ENCODE results near the gene DNAH9. TPM values are rescaled to one million over a fixed set of nuclear protein-coding genes. Genes with fewer than 3 reads are reported as not detected.

Gene DNAH9
- polyA plus RNA-seq, 6 donors from 2014 or later: not detected

DNA sequence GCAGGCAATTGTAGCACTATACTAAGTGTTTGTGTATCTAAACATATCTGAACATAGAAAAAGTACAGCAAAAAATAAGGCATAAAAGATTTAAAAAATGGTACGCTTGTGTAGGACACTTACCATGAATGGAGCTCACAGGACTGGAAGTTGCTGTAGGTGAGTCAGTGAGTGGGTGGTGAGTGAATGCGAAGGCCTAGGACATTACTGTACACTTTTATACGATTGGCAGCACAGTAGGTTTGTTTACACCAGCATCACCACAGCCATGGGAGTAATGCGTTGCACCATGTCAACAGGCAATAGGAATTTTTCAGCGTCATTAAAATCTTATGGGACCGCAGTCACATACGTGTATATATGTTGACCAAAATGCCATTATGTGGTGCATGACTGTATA, 45.6 kb downstream of the DNAH9 start:
- Mint-ChIP-seq H3K4me1 (peaks cover 0 to 2% (median 0%) of the 10 kb centered on the region in 3 donors), H3K9me3 (peaks cover 0 to 3% (median 2%) of the 10 kb centered on the region in 7 donors), H3K36me3 (no peaks in the 10 kb centered on the region), H3K27ac (no peak overlapping the region), H3K27me3 (peaks cover 0 to 5% (median 0%) of the 10 kb centered on the region in 3 donors), H3K4me3 (no peak overlapping the region)
- DNase-seq (no peak), ATAC-seq (ENCODE audit: low read depth in 2 of 2) (no peak)

DNA sequence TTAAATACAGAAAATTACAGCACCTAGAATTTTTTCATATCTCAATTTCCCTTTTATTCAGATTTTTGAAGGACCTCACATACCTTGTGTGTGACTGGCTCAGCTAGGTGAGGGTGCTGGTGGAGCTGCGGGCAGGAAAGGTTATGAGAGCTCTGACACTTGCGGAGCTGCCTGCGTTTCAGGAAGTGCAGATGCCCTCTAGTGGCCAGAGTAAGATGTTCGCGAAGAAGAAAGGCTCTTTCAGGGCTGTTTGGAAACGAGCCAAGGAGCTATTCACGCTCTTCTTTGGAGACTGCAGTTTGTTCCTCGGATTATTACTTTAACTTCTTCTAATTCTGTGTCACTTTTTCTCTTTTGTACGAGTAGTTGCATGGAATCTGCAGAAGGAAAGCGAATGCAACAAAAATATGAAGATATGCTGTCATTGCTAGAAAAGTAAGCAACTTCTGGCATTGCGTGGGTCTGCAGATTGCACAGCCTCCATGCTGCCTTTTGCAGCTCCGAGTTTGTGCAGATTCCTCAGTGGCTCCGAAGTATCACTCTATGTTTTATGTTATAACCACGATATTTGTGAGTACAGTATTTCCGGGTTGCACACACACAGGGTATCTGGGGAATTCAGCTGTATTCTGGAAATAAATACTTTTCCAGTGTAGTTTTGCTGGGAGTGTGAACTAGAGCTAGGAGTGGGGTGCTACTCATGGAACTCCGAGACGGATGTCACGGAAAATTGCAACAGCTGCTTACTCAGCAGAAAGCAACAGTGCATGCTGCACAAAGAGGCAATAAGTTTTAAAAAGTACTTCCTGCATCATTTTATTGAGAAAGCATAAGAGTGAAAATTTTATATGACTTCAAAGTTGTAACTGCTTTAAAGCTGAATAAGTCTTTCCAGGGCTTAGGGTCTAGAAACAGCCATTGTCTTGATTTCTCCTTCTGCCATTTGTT, 46.3 kb downstream of the DNAH9 start:
- no peak overlapping the region for H3K27ac Mint-ChIP-seq
- no peak overlapping the region for H3K4me3 Mint-ChIP-seq
- H3K36me3 Mint-ChIP-seq: no peaks in the 10 kb centered on the region
- ATAC-seq (ENCODE audit: low read depth in 2 of 2): no peak
- peaks cover 0 to 2% (median 0%) of the 10 kb centered on the region in 3 donors for H3K4me1 Mint-ChIP-seq
- peak; percentile 9 for DNase-seq
- peaks cover 0 to 3% (median 0%) of the 10 kb centered on the region in 7 donors for H3K9me3 Mint-ChIP-seq
- peaks cover 0 to 5% (median 0%) of the 10 kb centered on the region in 3 donors for H3K27me3 Mint-ChIP-seq

DNA sequence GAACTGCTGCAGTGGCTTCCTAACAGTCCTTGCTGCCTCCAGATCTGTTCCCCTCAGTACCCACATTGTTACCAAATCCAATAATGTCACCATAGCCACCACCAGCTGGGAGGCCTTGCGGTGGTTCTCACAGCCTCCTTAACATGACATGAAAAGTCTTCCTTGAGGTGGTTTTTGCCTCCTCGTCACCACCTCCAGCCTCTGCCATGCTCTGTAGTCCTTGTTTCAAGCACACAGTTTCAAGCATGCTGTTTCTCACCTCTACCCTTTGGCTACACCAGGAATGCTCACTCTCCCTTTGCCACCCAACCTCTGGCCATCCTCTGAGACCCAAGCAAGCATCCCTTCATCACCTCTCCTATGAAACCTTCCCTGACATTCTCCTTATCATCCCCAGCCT, 47.2 kb downstream of the DNAH9 start:
- Mint-ChIP-seq H3K36me3 (no peaks in the 10 kb centered on the region), H3K27ac (peak overlapping the region in 1 of 6 donors; percentile 88), H3K4me3 (no peak overlapping the region), H3K27me3 (peaks cover 0 to 5% (median 0%) of the 10 kb centered on the region in 3 donors), H3K9me3 (peaks cover 0 to 1% (median 0%) of the 10 kb centered on the region in 7 donors), H3K4me1 (peaks cover 0 to 2% (median 0%) of the 10 kb centered on the region in 3 donors)
- no peak for ATAC-seq (ENCODE audit: low read depth in 2 of 2)
- DNase-seq: no peak

DNA sequence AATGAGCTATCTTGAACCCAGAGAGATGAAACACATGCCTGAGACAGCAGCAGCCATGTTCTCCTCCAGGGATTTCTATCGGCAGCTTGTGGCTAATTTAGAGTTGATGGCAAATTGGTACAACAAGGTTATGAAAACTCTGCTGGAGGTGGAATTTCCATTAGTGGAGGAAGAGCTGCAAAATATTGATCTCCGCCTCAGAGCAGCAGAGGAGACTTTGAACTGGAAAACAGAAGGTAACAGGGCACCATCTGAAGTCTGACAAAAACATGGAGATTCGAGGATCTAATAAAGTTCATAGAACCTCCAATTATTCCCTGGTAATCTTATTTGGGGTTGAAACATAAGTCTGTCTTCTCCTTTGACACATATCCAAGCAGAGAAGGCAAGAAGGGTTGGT, 52.8 kb downstream of the DNAH9 start:
- no peak for ATAC-seq (ENCODE audit: low read depth in 2 of 2)
- no peaks in the 10 kb centered on the region for H3K36me3 Mint-ChIP-seq
- DNase-seq: no peak
- H3K9me3 Mint-ChIP-seq: peaks cover 0 to 4% (median 0%) of the 10 kb centered on the region in 7 donors
- no peaks in the 10 kb centered on the region for H3K4me1 Mint-ChIP-seq
- no peaks in the 10 kb centered on the region for H3K27me3 Mint-ChIP-seq
- no peak overlapping the region for H3K27ac Mint-ChIP-seq
- H3K4me3 Mint-ChIP-seq: no peak overlapping the region

- DNase-seq: no peak
- Mint-ChIP-seq H3K4me1 (no peaks in the 10 kb centered on the region), H3K4me3 (no peak overlapping the region), H3K27ac (no peak overlapping the region), H3K9me3 (peaks cover 0 to 10% (median 5%) of the 10 kb centered on the region in 7 donors), H3K36me3 (peaks cover 0 to 2% of the 10 kb centered on the region in 2 donors), H3K27me3 (no peaks in the 10 kb centered on the region)
- ATAC-seq (ENCODE audit: low read depth in 2 of 2): no peak
Measured at GRCh38 chr17:11668618-11669017, 70.3 kb downstream of the DNAH9 start.

DNA sequence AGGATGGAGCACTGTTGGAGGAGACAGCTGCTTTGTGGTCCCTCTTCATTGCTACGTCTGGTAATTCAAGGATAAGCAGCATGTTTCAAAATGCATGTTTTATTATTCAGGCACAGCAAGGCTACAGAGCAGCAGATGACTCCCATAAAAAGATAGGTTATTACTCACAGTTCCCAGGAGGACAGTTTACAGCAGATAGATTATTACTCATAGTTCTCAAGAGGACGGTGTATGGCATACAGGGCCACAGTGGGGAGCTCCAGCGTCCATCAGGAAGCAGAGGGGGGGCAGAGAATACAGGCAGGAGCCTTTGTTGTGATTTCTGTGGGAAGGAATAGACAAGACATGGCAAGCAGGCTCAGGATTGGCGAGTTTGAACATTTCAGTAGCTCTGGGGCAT, 72.9 kb downstream of the DNAH9 start:
- Mint-ChIP-seq H3K27me3 (no peaks in the 10 kb centered on the region), H3K9me3 (peaks cover 0 to 9% (median 5%) of the 10 kb centered on the region in 7 donors), H3K4me1 (no peaks in the 10 kb centered on the region), H3K4me3 (no peak overlapping the region), H3K27ac (no peak overlapping the region), H3K36me3 (no peaks in the 10 kb centered on the region)
- DNase-seq: no peak
- ATAC-seq (ENCODE audit: low read depth in 2 of 2): no peak

DNA sequence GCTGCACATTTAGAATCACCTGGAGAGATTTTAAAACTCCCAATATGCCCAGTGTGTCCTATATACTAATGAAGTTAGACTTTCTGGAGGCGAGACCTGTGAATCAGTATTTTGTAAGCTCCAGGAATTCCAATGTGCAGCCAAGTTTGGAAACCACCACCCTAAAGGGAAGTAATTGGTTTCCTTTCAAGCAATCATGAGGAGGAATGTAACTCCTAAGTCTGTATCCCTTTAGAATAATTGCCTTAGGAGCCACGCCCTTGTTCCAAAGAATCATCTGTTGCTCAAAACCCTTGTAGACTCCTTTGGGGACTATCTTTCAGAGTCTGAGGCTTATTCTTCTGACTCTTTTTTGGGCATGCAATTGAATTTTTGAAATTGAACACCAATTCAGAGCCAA, 84.4 kb downstream of the DNAH9 start:
- Mint-ChIP-seq H3K27ac (no peak overlapping the region), H3K4me3 (no peak overlapping the region), H3K4me1 (no peaks in the 10 kb centered on the region), H3K36me3 (no peaks in the 10 kb centered on the region), H3K27me3 (peaks cover 0 to 4% (median 0%) of the 10 kb centered on the region in 3 donors), H3K9me3 (peaks cover 0 to 12% (median 3%) of the 10 kb centered on the region in 7 donors)
- ATAC-seq (ENCODE audit: low read depth in 2 of 2) (no peak), DNase-seq (no peak)

- H3K27me3 Mint-ChIP-seq: peaks cover 0 to 4% (median 0%) of the 10 kb centered on the region in 3 donors
- H3K4me3 Mint-ChIP-seq: no peak overlapping the region
- no peak for DNase-seq
- no peaks in the 10 kb centered on the region for H3K36me3 Mint-ChIP-seq
- no peaks in the 10 kb centered on the region for H3K4me1 Mint-ChIP-seq
- H3K27ac Mint-ChIP-seq: no peak overlapping the region
- peaks cover 0 to 5% (median 0%) of the 10 kb centered on the region in 7 donors for H3K9me3 Mint-ChIP-seq
- no peak for ATAC-seq (ENCODE audit: low read depth in 2 of 2)
Measured at GRCh38 chr17:11690681-11691080, 92.4 kb downstream of the DNAH9 start.

DNA sequence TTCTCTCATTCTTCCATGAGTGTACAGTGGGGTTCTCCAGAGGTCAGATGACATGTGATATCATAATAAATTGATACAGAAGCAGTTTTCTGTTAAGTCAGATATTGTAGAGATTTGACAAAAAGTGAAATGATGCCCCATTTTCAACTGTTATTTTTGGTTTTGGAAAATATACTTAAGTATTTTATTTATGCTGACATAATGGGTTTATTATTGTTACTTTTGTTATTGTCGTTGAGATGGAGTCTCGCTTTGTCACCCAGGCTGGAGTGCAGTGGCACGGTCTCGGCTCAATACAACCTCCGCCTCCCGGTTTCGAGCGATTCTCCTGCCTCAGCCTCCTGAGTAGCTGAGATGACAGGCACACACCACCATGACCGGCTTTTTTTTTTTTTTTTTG, 94.4 kb downstream of the DNAH9 start:
- H3K27ac Mint-ChIP-seq: no peak overlapping the region
- no peaks in the 10 kb centered on the region for H3K27me3 Mint-ChIP-seq
- no peak for DNase-seq
- no peaks in the 10 kb centered on the region for H3K36me3 Mint-ChIP-seq
- H3K4me1 Mint-ChIP-seq: no peaks in the 10 kb centered on the region
- no peak for ATAC-seq (ENCODE audit: low read depth in 2 of 2)
- H3K4me3 Mint-ChIP-seq: no peak overlapping the region
- H3K9me3 Mint-ChIP-seq: peaks cover 0 to 7% (median 1%) of the 10 kb centered on the region in 7 donors

DNA sequence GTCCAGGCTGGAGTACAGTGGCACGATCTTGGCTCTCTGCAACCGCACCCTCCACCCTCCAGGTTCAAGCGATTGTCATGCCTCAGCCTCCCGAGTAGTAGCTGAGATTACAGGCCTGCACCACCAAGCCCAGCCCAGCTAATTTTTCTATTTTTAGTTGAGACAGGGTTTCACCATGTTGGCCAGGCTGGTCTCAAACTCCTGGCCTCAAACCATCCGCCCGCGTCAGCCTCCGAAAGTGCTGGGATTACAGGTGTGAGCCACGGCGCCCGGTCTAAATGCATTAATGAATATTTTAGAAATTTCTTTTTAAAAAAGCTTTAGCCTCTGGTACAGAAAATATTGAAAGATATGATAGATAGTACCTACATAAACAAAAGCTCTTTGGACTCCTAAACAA, 95.0 kb downstream of the DNAH9 start:
- no peaks in the 10 kb centered on the region for H3K27me3 Mint-ChIP-seq
- ATAC-seq (ENCODE audit: low read depth in 2 of 2) (no peak), DNase-seq (no peak)
- H3K36me3 Mint-ChIP-seq: no peaks in the 10 kb centered on the region
- H3K4me1 Mint-ChIP-seq: no peaks in the 10 kb centered on the region
- no peak overlapping the region for H3K27ac Mint-ChIP-seq
- H3K9me3 Mint-ChIP-seq: peaks cover 0 to 7% (median 0%) of the 10 kb centered on the region in 7 donors
- no peak overlapping the region for H3K4me3 Mint-ChIP-seq

DNA sequence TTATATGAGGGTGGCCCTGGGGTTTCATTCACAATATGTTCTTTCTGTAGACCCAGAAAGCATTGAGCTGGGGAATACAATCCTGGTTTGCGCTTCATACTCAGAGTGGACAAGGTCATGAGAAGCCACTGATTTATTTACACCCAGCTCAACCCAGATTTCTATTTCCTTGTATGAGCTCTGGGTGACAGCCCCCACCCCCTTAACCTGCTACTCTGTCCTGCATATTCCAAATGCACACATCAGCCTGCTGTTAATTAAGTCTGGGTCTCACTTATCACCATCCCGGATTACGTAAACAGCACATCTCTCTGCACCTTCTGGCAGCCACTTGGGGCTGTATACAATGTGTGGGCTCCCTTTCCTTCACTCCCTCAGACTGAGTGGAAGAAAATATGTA, 102.4 kb downstream of the DNAH9 start:
- ATAC-seq (ENCODE audit: low read depth in 2 of 2): no peak
- DNase-seq: no peak
- Mint-ChIP-seq H3K4me1 (no peaks in the 10 kb centered on the region), H3K27me3 (peaks cover 0 to 5% (median 4%) of the 10 kb centered on the region in 3 donors), H3K36me3 (no peaks in the 10 kb centered on the region), H3K4me3 (no peak overlapping the region), H3K27ac (no peak overlapping the region), H3K9me3 (peaks cover 1 to 10% (median 3%) of the 10 kb centered on the region in 7 donors)

DNA sequence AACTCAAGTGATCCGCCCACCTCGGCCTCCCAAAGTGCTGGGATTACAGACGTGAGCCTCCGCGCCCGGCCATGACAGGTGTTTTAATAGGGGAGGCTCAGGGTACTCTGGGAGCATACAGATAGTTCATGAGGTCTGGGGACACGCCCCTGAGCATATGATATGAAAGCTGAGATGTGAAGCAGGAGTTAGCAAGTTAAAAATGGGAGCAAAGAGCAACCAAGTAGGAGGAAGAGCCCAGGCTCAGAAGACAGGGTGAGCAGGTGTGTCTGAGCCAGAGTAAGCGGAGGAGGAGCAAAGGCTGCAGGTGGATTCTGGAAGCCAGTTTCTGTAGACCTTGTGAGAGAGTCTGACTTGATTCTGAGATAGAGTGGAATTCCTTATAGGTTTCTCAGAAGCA, 103.6 kb downstream of the DNAH9 start:
- DNase-seq (no peak), ATAC-seq (ENCODE audit: low read depth in 2 of 2) (no peak)
- peaks cover 0 to 5% (median 4%) of the 10 kb centered on the region in 3 donors for H3K27me3 Mint-ChIP-seq
- H3K36me3 Mint-ChIP-seq: no peaks in the 10 kb centered on the region
- no peak overlapping the region for H3K4me3 Mint-ChIP-seq
- no peak overlapping the region for H3K27ac Mint-ChIP-seq
- H3K4me1 Mint-ChIP-seq: no peaks in the 10 kb centered on the region
- peaks cover 1 to 10% (median 3%) of the 10 kb centered on the region in 7 donors for H3K9me3 Mint-ChIP-seq

- Mint-ChIP-seq H3K4me1 (no peaks in the 10 kb centered on the region), H3K27ac (no peak overlapping the region), H3K27me3 (peaks cover 0 to 5% (median 4%) of the 10 kb centered on the region in 3 donors), H3K9me3 (peaks cover 0 to 10% (median 3%) of the 10 kb centered on the region in 7 donors), H3K36me3 (no peaks in the 10 kb centered on the region), H3K4me3 (no peak overlapping the region)
- DNase-seq: no peak
- no peak for ATAC-seq (ENCODE audit: low read depth in 2 of 2)
Measured at GRCh38 chr17:11704041-11704440, 105.8 kb downstream of the DNAH9 start.

GRCh38 chr17:11705111-11705510, 106.8 kb downstream of the DNAH9 start:
- Mint-ChIP-seq H3K4me1 (no peaks in the 10 kb centered on the region), H3K4me3 (no peak overlapping the region), H3K36me3 (no peaks in the 10 kb centered on the region), H3K27me3 (peaks cover 0 to 3% (median 3%) of the 10 kb centered on the region in 3 donors), H3K27ac (no peak overlapping the region), H3K9me3 (peaks cover 0 to 10% (median 2%) of the 10 kb centered on the region in 7 donors)
- no peak for ATAC-seq (ENCODE audit: low read depth in 2 of 2)
- no peak for DNase-seq
